HepG2 (cell line): Measurements from ENCODE around the gene ATAD2B. TPM values are rescaled to one million over a fixed set of nuclear protein-coding genes. Genes with fewer than 3 reads are reported as not detected.

Experiments used
- ATAC-seq: fragments of 200-7000 bp; cut with Tn5 transposase; 3 replicates; pipeline ENCODE4 v1.9.1; 2020; ENCODE audit warnings: mild to moderate bottlenecking, moderate library complexity
- BruUV-seq: library from RNA; stranded (reverse); fragments of 400-500 nt; replicated peaks from 2 replicates; lab custom pipeline; 2021; lab: Mats Ljungman, UMichigan
- CTCF ChIA-PET: fragments of 300-600 bp; formaldehyde crosslinking; extraction: SDS; loops from one replicate; lab custom pipeline; 2021; ENCODE audit warnings: low total read pairs, inconsistent platforms, low intra/inter-chr PET ratio; lab: Yijun Ruan, JAX
- POLR2A ChIA-PET: fragments of 350-600 bp; sonication (Branson Sonifier 250); formaldehyde crosslinking; loops from one replicate; lab custom pipeline; 2020; ENCODE audit warnings: antibody characterized with exemption, inconsistent platforms; lab: Yijun Ruan, JAX
- DNase-seq: peaks from one replicate; pipeline ENCODE4 v3.0.0-alpha.2; 2015; ENCODE audit warnings: low spot score
- FAIRE-seq: peaks from 3 replicates; lab custom pipeline; 2011; peaks lifted over from hg19 to GRCh38; lab: Jason Lieb, UNC
- H2AFZ ChIP-seq: one replicate; pipeline ENCODE4 v1.6.1; 2011; ENCODE audit warnings: low read length, inconsistent platforms
- H3K27ac ChIP-seq: fragments of 300-600 bp; 3 replicates; pipeline ENCODE4 v1.8.0; 2011; ENCODE audit warnings: mixed run types, mild to moderate bottlenecking, mixed read lengths, low read length, inconsistent platforms; ENCODE audit not compliant: insufficient read depth; ENCODE audit errors: extremely low read length
- H3K27me3 ChIP-seq, 2 experiments: fragments of 200-600 bp in 1 of 2; 2 replicates in 1 of 2; 3 replicates in 1 of 2; pipeline versions ENCODE4 v1.6.0 to v1.8.0; 2011; ENCODE audit warnings: low read length in 2 of 2, mild to moderate bottlenecking in 2 of 2, moderate library complexity in 2 of 2, inconsistent platforms in 1 of 2; ENCODE audit not compliant: insufficient read depth in 2 of 2, control insufficient read depth in 1 of 2
- H3K36me3 ChIP-seq, 2 experiments: fragments of 200-600 bp in 1 of 2; replicated peaks in 1 of 2; 2 replicates in 1 of 2; 3 replicates in 1 of 2; pipeline versions ENCODE4 v1.5.1 to v1.8.0; 2011; ENCODE audit warnings: low read length in 2 of 2, inconsistent platforms in 1 of 2; ENCODE audit not compliant: insufficient read depth in 2 of 2, control insufficient read depth in 1 of 2
- H3K4me1 ChIP-seq: 2 replicates; pipeline ENCODE4 v1.5.1; 2012; ENCODE audit warnings: low read length, inconsistent platforms; ENCODE audit not compliant: insufficient read depth
- H3K4me2 ChIP-seq: 2 replicates; pipeline ENCODE4 v1.6.0; 2011; ENCODE audit warnings: low read depth, low read length, inconsistent platforms
- H3K4me3 ChIP-seq, 3 experiments: fragments of 200-600 bp in 1 of 3; sonication (generic), shearing (Covaris generic) in 1 of 3; replicated peaks in 1 of 3; 2 replicates each; pipeline ENCODE4 v1.5.1; 2011 to 2016; ENCODE audit warnings: low read length in 3 of 3, inconsistent platforms in 2 of 3, low read depth in 2 of 3, mild to moderate bottlenecking in 2 of 3, control low read depth in 1 of 3, mixed read lengths in 1 of 3; ENCODE audit not compliant: insufficient read depth in 1 of 3
- H3K79me2 ChIP-seq: one replicate; pipeline ENCODE4 v1.6.1; 2011; ENCODE audit warnings: low read length, inconsistent platforms; ENCODE audit not compliant: insufficient read depth
- H3K9ac ChIP-seq: 2 replicates; pipeline ENCODE4 v1.6.0; 2011; ENCODE audit warnings: mild to moderate bottlenecking, low read depth, low read length, inconsistent platforms; ENCODE audit not compliant: insufficient read depth
- H3K9me3 ChIP-seq: 2 replicates; pipeline ENCODE4 v1.5.1; 2012; ENCODE audit warnings: mild to moderate bottlenecking, low read length
- H4K20me1 ChIP-seq: 2 replicates; pipeline ENCODE4 v1.6.0; 2011; ENCODE audit warnings: inconsistent platforms, mild to moderate bottlenecking, low read length, moderate library complexity; ENCODE audit not compliant: insufficient read depth
- ARNT2 ChIP-seq: sonication (generic); formaldehyde crosslinking; IDR thresholded peaks from 2 replicates; pipeline ENCODE4 v1.8.0; 2022; ENCODE audit warnings: mild to moderate bottlenecking, low read depth, missing genetic modification reagents, moderate library complexity
- CENPT ChIP-seq: sonication (generic); formaldehyde crosslinking; IDR thresholded peaks from 2 replicates; pipeline ENCODE4 v1.8.0; 2022; ENCODE audit warnings: low read depth, mild to moderate bottlenecking, moderate library complexity, missing genetic modification reagents
- CHCHD3 ChIP-seq: sonication (generic); formaldehyde crosslinking; IDR thresholded peaks from 2 replicates; pipeline ENCODE4 v1.8.0; 2022; ENCODE audit warnings: mild to moderate bottlenecking, missing genetic modification reagents, moderate library complexity
- CREM ChIP-seq, 2 experiments: sonication (generic) in 1 of 2; formaldehyde crosslinking in 1 of 2; IDR thresholded peaks; 2 replicates each; pipeline versions ENCODE4 v1.4.0 to v1.6.1; 2016 to 2020; ENCODE audit warnings: antibody characterized with exemption in 1 of 2, mild to moderate bottlenecking in 1 of 2, missing genetic modification reagents in 1 of 2
- MTF1 ChIP-seq: sonication (generic); formaldehyde crosslinking; IDR thresholded peaks from 2 replicates; pipeline ENCODE4 v1.5.0; 2020; ENCODE audit warnings: missing genetic modification reagents
- TBL1XR1 ChIP-seq: fragments of 150-350 bp; IDR thresholded peaks from 2 replicates; pipeline ENCODE4 v1.6.1; 2014; ENCODE audit warnings: borderline replicate concordance, low read length; ENCODE audit not compliant: partially characterized antibody
- ZBTB25 ChIP-seq: IDR thresholded peaks from 2 replicates; pipeline ENCODE4 v1.6.1; 2018; ENCODE audit warnings: missing genetic modification reagents
- ZBTB4 ChIP-seq: sonication (generic); formaldehyde crosslinking; IDR thresholded peaks from 2 replicates; pipeline ENCODE4 v1.4.0; 2020; ENCODE audit warnings: missing genetic modification reagents, mild to moderate bottlenecking, borderline replicate concordance
- ZNF614 ChIP-seq: IDR thresholded peaks from 2 replicates; pipeline ENCODE4 v1.6.1; 2018; ENCODE audit warnings: missing biosample characterization, missing genetic modification reagents, inconsistent platforms, borderline replicate concordance
- ZNF792 ChIP-seq: IDR thresholded peaks from 2 replicates; pipeline ENCODE4 v1.6.1; 2016
- WGBS: methylation state at CpG from one replicate; pipeline ENCODE4 v1.1.6; 2017; ENCODE audit warnings: low lambda C conversion rate; 5-methylcytosine and 5-hydroxymethylcytosine counted together
- in situ Hi-C: cut with HindIII; loops from 2 replicates; pipeline ENCODE4 v1.10.0; 2017; ENCODE audit warnings: low pct_unique_long_range_greater_than_20kb; ENCODE audit not compliant: extremely low pct_ligation_motif_present
- intact Hi-C: fragments of 100-400 bp; cut with micrococcal nuclease; formaldehyde crosslinking; loops from one replicate; pipeline ENCODE4 v1.10.0; 2022; ENCODE audit not compliant: unreplicated experiment
- polyA plus RNA-seq, 8 experiments: library from polyadenylated mRNA; depleted of rRNA in 3 of 8; stranded (reverse) in 7 of 8; unstranded in 1 of 8; fragments of >200 nt; fragmentation: Illumina TruSeq in 4 of 8; extraction: Trizol in 4 of 8; gene quantifications; 2 replicates each; pipeline versions ENCODE4 v1.2.1 to v1.2.3, GENCODE V29; 2011 to 2016; ENCODE audit warnings: low read depth in 4 of 8, missing spikeins in 1 of 8, mixed read lengths in 1 of 8; ENCODE audit not compliant: insufficient read depth in 1 of 8
- total RNA-seq, 5 experiments: library from RNA; depleted of rRNA; stranded (reverse); fragments of >200 nt; fragmentation: Illumina TruSeq; extraction: Trizol; gene quantifications; 2 replicates each; pipeline ENCODE4 v1.2.3, GENCODE V29; 2016; ENCODE audit warnings: low read depth in 1 of 5

The ATAD2B gene
- total and polyA plus RNA-seq, 2 of the 13 experiments (the other 11 are each of a cell fraction or from before 2014, with no cell fraction given) = 5.3 to 22.2 TPM

- POLR2A ChIA-PET = interaction anchor here (0.7 to 1.3 kb wide), 2 partner anchors 22 to 111 kb away, joined by 4 to 6 read pairs; partner anchors contain the start of gene ATAD2B
- FAIRE-seq (no peak), DNase-seq (no peak), ATAC-seq (no peak)
- Histone ChIP-seq H3K79me2 (peaks cover 59% of the 10 kb centered on the region), H3K4me1 (peaks cover 27% of the 10 kb centered on the region), H4K20me1 (no peaks in the 10 kb centered on the region; the same call in 1 of the 2 replicates), H3K9me3 (no peaks in the 10 kb centered on the region), H3K27ac (peak overlapping the region; percentile 32), H3K36me3 (no peaks in the 10 kb centered on the region), H3K27me3 (no peaks in the 10 kb centered on the region), H3K4me2 (no peak overlapping the region), H3K9ac (no peak overlapping the region)
- BruUV-seq = no TSS peak
- intact Hi-C loops = no loop called here
- in situ Hi-C loops = no loop called here
- CTCF ChIA-PET = no interaction called here
- TF ChIP-seq ZNF614 (CRISPR knock-in tag) (no peak), ZBTB4 (no peak), CHCHD3 (CRISPR knock-in tag) (no peak), ARNT2 (CRISPR knock-in tag) (no peak), ZNF792 (CRISPR knock-in tag) (no peak), CENPT (no peak), MTF1 (no peak), ZBTB25 (no peak), CREM (IDR thresholded peaks at IDR 0.05) (no peak), CREM (CRISPR knock-in tag; IDR thresholded peaks at IDR 0.05) (no peak), TBL1XR1 (no peak)
- TF ChIP-seq, all 625 proteins: peak for 0
- no peak overlapping the region for H3K4me3 ChIP-seq
- H2AFZ ChIP-seq = no peak overlapping the region
- 99% methylated on average over 2 of the region's 2 CpGs for WGBS
Measured at GRCh38 chr2:23904692-23905091, 22.2 kb downstream of the ATAD2B start.
